K562 (cell line): ENCODE data around the gene SPATA3. TPM values are rescaled to one million over a fixed set of nuclear protein-coding genes. Genes with fewer than 3 reads are reported as not detected.

Experiments used
- ATAC-seq: fragments of 200-7000 bp; cut with Tn5 transposase; 3 replicates; pipeline ENCODE4 v1.9.1; 2020; ENCODE audit warnings: moderate library complexity
- BruUV-seq: library from RNA; stranded (reverse); fragments of 400-500 nt; replicated peaks from 2 replicates; lab custom pipeline; 2021; lab: Mats Ljungman, UMichigan
- CTCF ChIA-PET: fragments of 300-600 bp; formaldehyde crosslinking; extraction: SDS; loops from one replicate; lab custom pipeline; 2021; ENCODE audit warnings: low intra/inter-chr PET ratio; lab: Yijun Ruan, JAX
- POLR2A ChIA-PET: fragments of 300-600, 350-650 bp; sonication (Branson Sonifier 250); formaldehyde crosslinking; extraction: SDS; loops from one replicate; lab custom pipeline; 2021; ENCODE audit warnings: antibody characterized with exemption, inconsistent platforms; lab: Yijun Ruan, JAX
- DNase-seq, 4 experiments: peaks; one replicate each; pipeline versions ENCODE4 v3.0.0 to v3.0.0-alpha.2; 2011 to 2018; ENCODE audit warnings: low spot score in 3 of 4, mixed read lengths in 3 of 4; ENCODE audit errors: extremely low read depth in 1 of 4
- FAIRE-seq: peaks from 2 replicates; lab custom pipeline; 2011; peaks lifted over from hg19 to GRCh38; lab: Jason Lieb, UNC
- H2AFZ ChIP-seq: 2 replicates; pipeline ENCODE4 v1.6.0; 2011; ENCODE audit warnings: low read depth, low read length, control low read depth, inconsistent platforms
- H3K27ac ChIP-seq: fragments of 200-600 bp; 3 replicates; pipeline ENCODE4 v1.8.0; 2011; ENCODE audit warnings: low read depth, mild to moderate bottlenecking, control low read depth, inconsistent platforms, low read length, moderate library complexity, mixed read lengths; ENCODE audit errors: extremely low read depth
- H3K27me3 ChIP-seq, 2 experiments: fragments of 300-600 bp in 1 of 2; 2 replicates in 1 of 2; 3 replicates in 1 of 2; pipeline versions ENCODE4 v1.6.0 to v1.8.0; 2011; ENCODE audit warnings: inconsistent platforms in 2 of 2, low read length in 2 of 2, mild to moderate bottlenecking in 1 of 2, mixed read lengths in 1 of 2, moderate library complexity in 1 of 2; ENCODE audit not compliant: control insufficient read depth in 2 of 2, insufficient read depth in 2 of 2
- H3K36me3 ChIP-seq: fragments of 300-600 bp; 3 replicates; pipeline ENCODE4 v1.8.0; 2011; ENCODE audit warnings: mild to moderate bottlenecking, low read length, inconsistent platforms; ENCODE audit not compliant: control insufficient read depth, insufficient read depth
- H3K4me1 ChIP-seq, 2 experiments: fragments of 200-600 bp in 1 of 2; replicated peaks in 1 of 2; 2 replicates in 1 of 2; 3 replicates in 1 of 2; pipeline versions ENCODE4 v1.5.1 to v1.8.0; 2011; ENCODE audit warnings: inconsistent platforms in 2 of 2, low read length in 2 of 2, mild to moderate bottlenecking in 1 of 2, mixed read lengths in 1 of 2, moderate library complexity in 1 of 2; ENCODE audit not compliant: control insufficient read depth in 2 of 2, insufficient read depth in 2 of 2
- H3K4me2 ChIP-seq: 2 replicates; pipeline ENCODE4 v1.6.1; 2011; ENCODE audit warnings: low read length, control low read depth, inconsistent platforms, mixed read lengths; ENCODE audit not compliant: insufficient read depth
- H3K4me3 ChIP-seq: fragments of 200-600 bp; sonication (generic), shearing (Covaris generic); 2 replicates; pipeline ENCODE4 v1.5.1; 2016; ENCODE audit warnings: control low read depth, inconsistent platforms
- H3K79me2 ChIP-seq: fragments of 200-600 bp; 3 replicates; pipeline ENCODE4 v1.8.0; 2011; ENCODE audit warnings: low read length, inconsistent platforms; ENCODE audit not compliant: control insufficient read depth, insufficient read depth
- H3K9ac ChIP-seq, 2 experiments: 2 replicates each; pipeline versions ENCODE4 v1.6.0 to v1.6.1; 2011; ENCODE audit warnings: low read depth in 2 of 2, low read length in 2 of 2, control low read depth in 1 of 2, inconsistent platforms in 1 of 2, mild to moderate bottlenecking in 1 of 2, mixed read lengths in 1 of 2; ENCODE audit not compliant: insufficient read depth in 1 of 2
- H3K9me1 ChIP-seq: one replicate; pipeline ENCODE4 v1.6.0; 2011; ENCODE audit warnings: inconsistent platforms, mild to moderate bottlenecking, low read length, moderate library complexity; ENCODE audit not compliant: control insufficient read depth, insufficient read depth
- H3K9me3 ChIP-seq: replicated peaks from 2 replicates; pipeline ENCODE4 v1.5.1; 2011; ENCODE audit warnings: low read depth, low read length, inconsistent platforms; ENCODE audit not compliant: control insufficient read depth, insufficient read depth
- H4K20me1 ChIP-seq: replicated peaks from 2 replicates; pipeline ENCODE4 v1.6.1; 2011; ENCODE audit warnings: low read length, inconsistent platforms, mixed read lengths; ENCODE audit not compliant: control insufficient read depth, insufficient read depth
- KLF10 ChIP-seq: fragments of 250-450 bp; sonication (Bioruptor Pico); IDR thresholded peaks from 2 replicates; pipeline ENCODE4 v1.6.1; 2021; ENCODE audit warnings: matching md5 sums
- NFIC ChIP-seq: fragments of 450-650 bp; IDR thresholded peaks from 2 replicates; pipeline ENCODE4 v1.6.1; 2017; ENCODE audit warnings: mild to moderate bottlenecking, inconsistent platforms
- NFIX ChIP-seq: fragments of 250-450 bp; sonication (Bioruptor Pico); IDR thresholded peaks from 2 replicates; pipeline ENCODE4 v1.4.0; 2020; ENCODE audit warnings: low read depth, mild to moderate bottlenecking, moderate library complexity
- NFYB ChIP-seq: IDR thresholded peaks from 2 replicates; pipeline ENCODE4 v1.6.1; 2011; ENCODE audit warnings: mild to moderate bottlenecking, moderate library complexity; ENCODE audit not compliant: insufficient read length; ENCODE audit errors: extremely low read depth
- ZNF232 ChIP-seq: sonication (generic); formaldehyde crosslinking; IDR thresholded peaks from 2 replicates; pipeline ENCODE4 v1.8.0; 2022; ENCODE audit warnings: mild to moderate bottlenecking, missing genetic modification reagents
- WGBS: fragments of 100-300 bp; shearing (Covaris generic); methylation state at CpG from one replicate; pipeline ENCODE4 v1.1.6; 2016; ENCODE audit warnings: low coverage, mixed read lengths; ENCODE audit not compliant: insufficient coverage; ENCODE audit errors: missing lambda C conversion rate; 5-methylcytosine and 5-hydroxymethylcytosine counted together
- in situ Hi-C: fragments of 300-500 bp; cut with MboI; formaldehyde crosslinking; loops from 4 replicates; pipeline ENCODE4 v1.15.0; 2018; ENCODE audit warnings: inconsistent platforms, mixed read lengths
- intact Hi-C: fragments of 100-400 bp; cut with micrococcal nuclease; formaldehyde crosslinking; loops from 2 replicates; pipeline ENCODE4 v1.14.2; 2022
- polyA plus RNA-seq, 8 experiments: library from polyadenylated mRNA; depleted of rRNA in 4 of 8; stranded (reverse) in 5 of 8; unstranded in 3 of 8; fragments of >200 nt; fragmentation: Nextera tagmentation in 2 of 8; fragmentation: Illumina TruSeq in 1 of 8; extraction: Ambion mirVana in 2 of 8; extraction: Trizol in 1 of 8; gene quantifications; 2 replicates each; pipeline versions ENCODE4 v1.2.1 to v1.2.3, GENCODE V29; 2011 to 2014; ENCODE audit warnings: inconsistent platforms in 1 of 8, missing spikeins in 1 of 8
- total RNA-seq, 7 experiments: library from RNA; depleted of rRNA in 6 of 7; stranded (reverse); fragments of >200 nt in 6 of 7; fragmentation: Illumina TruSeq in 2 of 7; extraction: Trizol in 2 of 7; gene quantifications; 2 replicates each; pipeline versions ENCODE4 v1.2.1 to v1.2.3, GENCODE V29; 2011 to 2021; ENCODE audit warnings: low replicate concordance in 1 of 7
- TF ChIP-seq, protein P1 (sequence below), 2 experiments: fragments of 450-650 bp; IDR thresholded peaks; 2 replicates each; pipeline ENCODE4 v1.6.1; 2016; ENCODE audit warnings: mild to moderate bottlenecking in 2 of 2, borderline replicate concordance in 1 of 2, low read depth in 1 of 2, moderate library complexity in 1 of 2

Gene SPATA3
- total and polyA plus RNA-seq, 9 of the 15 experiments (the other 6 are each of a cell fraction or from before 2014, with no cell fraction given), result not detected

DNA sequence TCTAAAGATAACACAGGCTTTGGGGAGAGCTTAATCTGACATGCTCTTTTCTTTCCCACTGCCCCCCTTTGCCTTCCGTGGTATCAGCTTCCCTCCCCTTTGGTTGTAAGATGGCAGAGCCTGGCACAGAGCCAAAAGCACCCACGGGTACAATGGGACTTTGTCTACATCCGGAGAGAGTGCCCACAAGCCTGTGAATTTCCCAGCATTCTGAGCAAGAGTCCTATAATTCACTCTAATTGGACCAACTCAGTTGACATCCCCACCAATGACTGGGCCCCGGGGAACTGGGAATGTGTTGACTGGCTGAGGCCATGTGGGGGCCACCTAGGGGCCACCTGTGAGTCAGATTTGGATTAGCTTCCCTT, 21.3 kb downstream of the SPATA3 start:
- Histone ChIP-seq H3K36me3 (no peaks in the 10 kb centered on the region), H3K27me3 (peaks cover 0 to under 1% of the 10 kb centered on the region in 2 experiments; a peak in 4 of 5 replicates), H3K9me1 (no peaks in the 10 kb centered on the region), H2AFZ (no peak overlapping the region), H3K27ac (no peak overlapping the region), H3K9me3 (no peaks in the 10 kb centered on the region), H4K20me1 (no peaks in the 10 kb centered on the region), H3K9ac (no peak overlapping the region), H3K79me2 (no peaks in the 10 kb centered on the region), H3K4me3 (no peak overlapping the region), H3K4me2 (no peak overlapping the region), H3K4me1 (no peaks in the 10 kb centered on the region)
- ATAC-seq (peak; percentile 51; the same call in 1 of the 3 replicates), DNase-seq (no peak), FAIRE-seq (no peak)
- in situ Hi-C loops, result no loop called here
- WGBS, result 3% methylated on average over 3 of the region's 4 CpGs
- CTCF ChIA-PET, result no interaction called here
- intact Hi-C loops, result no loop called here
- TF ChIP-seq NFIC, result peak; percentile 88
- TF ChIP-seq ZNF232 (CRISPR knock-in tag), result no peak
- TF ChIP-seq NFYB, result peak; percentile 3
- peak; percentile 60 for TF ChIP-seq NFIX (CRISPR knock-in tag)
- POLR2A ChIA-PET, result interaction anchor here (1.1 kb wide), 1 partner anchor 10 kb away, joined by 3 read pairs; no protein-coding TSS in a partner anchor
- no TSS peak for BruUV-seq

- no peaks in the 10 kb centered on the region for H3K36me3 ChIP-seq
- H3K4me3 ChIP-seq, result no peak overlapping the region
- POLR2A ChIA-PET, result interaction anchor here (0.8 to 1.1 kb wide), 2 partner anchors 9 to 11 kb away, joined by 3 read pairs; no protein-coding TSS in a partner anchor
- no peak for ATAC-seq
- H3K4me2 ChIP-seq, result no peak overlapping the region
- no peaks in the 10 kb centered on the region for H3K4me1 ChIP-seq
- H3K27me3 ChIP-seq, result no peaks in the 10 kb centered on the region; a peak in 3 of 5 replicates
- no CpG with 5 or more reads among the region's 3 CpGs for WGBS
- H3K9me3 ChIP-seq, result no peaks in the 10 kb centered on the region
- no peak overlapping the region for H2AFZ ChIP-seq
- CTCF ChIA-PET, result no interaction called here
- in situ Hi-C loops, result no loop called here
- H3K9me1 ChIP-seq, result no peaks in the 10 kb centered on the region
- H4K20me1 ChIP-seq, result no peaks in the 10 kb centered on the region
- intact Hi-C loops, result no loop called here
- TF ChIP-seq KLF10, result no peak
- TF ChIP-seq, protein P1, sequence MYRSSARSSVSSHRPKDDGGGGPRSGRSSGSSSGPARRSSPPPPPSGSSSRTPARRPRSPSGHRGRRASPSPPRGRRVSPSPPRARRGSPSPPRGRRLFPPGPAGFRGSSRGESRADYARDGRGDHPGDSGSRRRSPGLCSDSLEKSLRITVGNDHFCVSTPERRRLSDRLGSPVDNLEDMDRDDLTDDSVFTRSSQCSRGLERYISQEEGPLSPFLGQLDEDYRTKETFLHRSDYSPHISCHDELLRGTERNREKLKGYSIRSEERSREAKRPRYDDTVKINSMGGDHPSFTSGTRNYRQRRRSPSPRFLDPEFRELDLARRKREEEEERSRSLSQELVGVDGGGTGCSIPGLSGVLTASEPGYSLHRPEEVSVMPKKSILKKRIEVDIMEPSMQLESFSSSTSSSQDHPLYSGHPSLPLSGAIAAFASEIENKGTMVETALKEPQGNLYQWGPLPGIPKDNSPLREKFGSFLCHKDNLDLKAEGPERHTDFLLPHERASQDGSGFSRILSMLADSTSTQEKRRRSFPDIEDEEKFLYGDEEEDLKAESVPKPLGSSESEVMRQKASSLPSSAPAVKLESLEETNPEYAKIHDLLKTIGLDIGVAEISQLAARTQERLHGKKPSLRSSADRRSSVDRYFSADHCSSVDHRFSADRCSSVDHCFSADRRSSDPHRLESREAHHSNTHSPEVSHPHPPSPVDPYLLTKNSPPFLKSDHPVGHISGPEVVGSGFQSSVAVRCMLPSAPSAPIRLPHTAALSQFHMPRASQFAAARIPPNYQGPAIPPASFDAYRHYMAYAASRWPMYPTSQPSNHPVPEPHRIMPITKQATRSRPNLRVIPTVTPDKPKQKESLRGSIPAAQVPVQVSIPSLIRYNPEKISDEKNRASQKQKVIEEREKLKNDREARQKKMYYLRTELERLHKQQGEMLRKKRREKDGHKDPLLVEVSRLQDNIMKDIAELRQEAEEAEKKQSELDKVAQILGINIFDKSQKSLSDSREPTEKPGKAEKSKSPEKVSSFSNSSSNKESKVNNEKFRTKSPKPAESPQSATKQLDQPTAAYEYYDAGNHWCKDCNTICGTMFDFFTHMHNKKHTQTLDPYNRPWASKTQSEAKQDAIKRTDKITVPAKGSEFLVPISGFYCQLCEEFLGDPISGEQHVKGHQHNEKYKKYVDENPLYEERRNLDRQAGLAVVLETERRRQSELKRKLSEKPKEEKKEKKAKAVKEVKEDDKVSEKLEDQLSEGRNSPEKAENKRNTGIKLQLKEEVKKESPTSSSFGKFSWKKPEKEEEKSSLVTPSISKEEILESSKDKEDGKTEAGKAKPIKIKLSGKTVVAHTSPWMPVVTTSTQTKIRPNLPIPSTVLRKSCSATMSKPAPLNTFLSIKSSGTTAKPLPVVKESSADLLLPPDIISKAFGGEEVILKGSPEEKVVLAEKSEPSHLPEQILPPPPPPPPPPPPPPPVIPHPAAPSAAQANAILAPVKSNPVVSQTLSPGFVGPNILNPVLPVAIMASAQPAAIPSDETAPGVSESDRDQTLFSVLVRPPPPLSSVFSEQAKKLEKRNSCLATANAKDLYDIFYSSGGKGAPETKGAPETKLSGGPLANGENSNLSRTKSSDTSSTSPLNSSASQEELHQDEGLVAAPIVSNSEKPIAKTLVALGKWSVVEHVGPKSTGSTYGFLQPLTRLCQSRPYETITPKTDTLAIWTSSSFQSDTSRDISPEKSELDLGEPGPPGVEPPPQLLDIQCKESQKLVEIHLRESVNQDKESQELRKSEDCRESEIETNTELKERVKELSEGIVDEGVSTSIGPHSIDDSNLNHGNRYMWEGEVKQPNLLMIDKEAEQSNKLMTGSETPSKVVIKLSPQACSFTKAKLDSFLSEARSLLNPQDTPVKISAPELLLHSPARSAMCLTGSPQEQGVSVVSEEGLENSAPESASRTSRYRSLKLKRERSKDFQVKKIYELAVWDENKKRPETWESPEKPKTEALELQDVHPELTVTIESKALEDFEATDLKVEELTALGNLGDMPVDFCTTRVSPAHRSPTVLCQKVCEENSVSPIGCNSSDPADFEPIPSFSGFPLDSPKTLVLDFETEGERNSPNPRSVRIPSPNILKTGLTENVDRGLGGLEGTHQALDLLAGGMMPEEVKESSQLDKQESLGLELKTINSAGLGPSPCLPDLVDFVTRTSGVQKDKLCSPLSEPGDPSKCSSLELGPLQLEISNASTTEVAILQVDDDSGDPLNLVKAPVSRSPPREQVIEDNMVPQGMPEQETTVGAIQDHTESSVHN (IDR thresholded peaks at IDR 0.05; ENCODE audit: borderline replicate concordance in 1 of 2, low read depth in 1 of 2), result no peak
- TF ChIP-seq, all 486 proteins: peak for 0
- no peaks in the 10 kb centered on the region for H3K79me2 ChIP-seq
- DNase-seq, result no peak
- FAIRE-seq, result no peak
- no TSS peak for BruUV-seq
- H3K9ac ChIP-seq, result no peak overlapping the region
- no peak overlapping the region for H3K27ac ChIP-seq
Measured at GRCh38 chr2:231018184-231018583, 22.3 kb downstream of the SPATA3 start.
